ENCODE data around the gene NCKAP5.

The NCKAP5 gene

DNA sequence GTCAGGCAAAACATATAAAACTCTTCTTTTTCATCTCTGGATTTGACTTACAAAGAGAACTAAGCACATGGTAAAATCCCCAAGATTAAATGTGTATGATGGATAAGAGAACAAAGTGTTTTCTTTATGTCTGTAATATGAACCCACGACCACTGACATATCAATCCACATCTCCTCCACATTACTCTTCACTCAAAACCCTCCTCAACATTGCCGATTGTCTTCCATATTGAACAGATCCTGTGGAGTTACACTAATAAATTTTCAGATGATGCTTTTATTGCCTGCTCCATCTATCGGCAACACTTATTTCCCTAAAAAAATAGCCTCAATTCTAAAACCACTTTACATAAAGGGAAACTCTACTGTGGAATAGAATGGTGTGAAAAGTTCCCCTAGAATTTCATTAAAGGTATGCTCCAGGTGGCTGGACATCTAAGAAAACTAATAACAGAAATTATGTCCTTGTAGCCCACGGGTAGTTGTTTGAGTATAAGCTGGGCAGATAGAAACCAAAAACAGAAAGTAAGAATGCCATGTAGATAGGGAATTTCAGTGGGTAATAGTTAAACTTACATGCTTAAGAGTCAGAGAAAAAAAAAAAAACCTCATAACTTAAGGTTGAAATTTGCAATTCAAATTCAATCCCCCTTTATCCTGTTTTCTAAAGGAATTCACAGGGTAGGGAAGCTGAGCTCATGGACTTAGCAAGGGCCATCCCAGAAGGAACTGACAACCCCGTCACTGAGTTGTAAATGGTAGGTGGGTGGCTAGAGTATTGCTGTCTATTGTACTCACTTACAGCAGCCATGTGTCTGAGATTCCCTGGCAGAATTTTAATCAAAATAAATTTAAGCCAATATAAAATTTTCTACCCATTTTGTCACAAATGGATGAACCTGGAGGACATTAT is 592.8 kb downstream of the NCKAP5 start:
- DNase-seq, result no peak

DNA sequence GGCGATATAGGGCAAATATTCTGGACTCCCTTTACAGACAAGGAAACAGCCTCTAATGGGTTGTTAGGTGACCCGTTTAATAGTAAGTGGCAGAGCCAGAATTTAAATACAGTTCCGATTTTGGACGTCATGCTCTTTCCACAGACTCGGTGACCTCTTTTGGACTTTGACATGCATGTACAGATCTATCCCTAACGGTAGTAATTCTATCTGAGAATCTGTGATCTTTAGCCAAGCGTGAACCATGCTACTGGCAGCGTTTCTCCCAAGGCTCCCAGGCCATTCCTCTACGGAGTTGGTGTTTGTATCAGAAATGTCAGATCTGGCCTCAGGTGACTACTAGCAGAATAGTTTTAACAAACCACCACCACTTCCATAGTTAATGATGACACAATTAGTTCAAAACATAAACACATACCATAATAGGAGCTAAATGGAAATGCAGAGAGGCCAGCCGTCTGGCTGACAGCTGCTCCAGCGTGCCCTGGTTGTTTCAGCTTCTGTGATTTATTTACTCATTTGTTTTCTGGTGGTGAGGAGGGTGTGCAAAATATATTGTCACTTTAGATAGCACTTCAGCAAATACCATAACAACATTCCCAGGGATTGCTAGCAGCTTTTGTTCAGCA is 593.7 kb downstream of the NCKAP5 start:
- no peak for DNase-seq

DNA sequence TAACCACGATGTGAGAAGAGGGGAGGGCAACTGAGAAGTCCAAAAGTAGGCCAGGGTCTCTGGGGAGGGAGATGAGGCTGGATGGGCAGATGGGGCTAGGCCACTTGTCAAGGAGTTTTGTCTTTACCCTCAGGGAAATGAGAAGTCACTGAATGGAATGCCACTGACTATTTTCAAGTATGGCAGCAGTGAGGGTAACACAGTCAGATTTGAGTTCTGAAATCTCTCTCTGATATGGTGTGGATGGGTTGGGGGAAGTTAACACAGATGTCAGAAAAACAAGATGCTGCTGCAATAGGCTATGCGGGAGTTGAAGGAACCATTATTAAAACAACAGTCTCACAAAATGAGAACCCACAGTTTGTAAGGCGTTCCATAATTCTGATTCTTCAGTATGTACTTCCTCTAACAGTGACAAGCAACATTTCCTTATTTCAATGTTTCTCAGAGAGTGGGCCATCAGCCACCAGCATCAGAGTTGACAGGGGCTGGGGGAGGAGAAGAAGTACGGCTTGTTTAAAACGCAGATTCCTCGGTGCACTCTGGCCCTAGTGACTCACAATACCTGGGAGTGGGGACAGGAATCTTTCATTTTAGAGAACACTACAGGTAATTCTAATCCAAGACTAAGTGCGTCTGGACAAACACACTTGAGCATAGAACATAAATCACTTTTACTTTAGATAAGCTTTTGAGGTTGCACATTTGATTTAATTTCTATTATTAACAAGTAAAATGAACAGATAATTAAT is 596.8 kb downstream of the NCKAP5 start:
- DNase-seq, result peak; percentile 65

DNA sequence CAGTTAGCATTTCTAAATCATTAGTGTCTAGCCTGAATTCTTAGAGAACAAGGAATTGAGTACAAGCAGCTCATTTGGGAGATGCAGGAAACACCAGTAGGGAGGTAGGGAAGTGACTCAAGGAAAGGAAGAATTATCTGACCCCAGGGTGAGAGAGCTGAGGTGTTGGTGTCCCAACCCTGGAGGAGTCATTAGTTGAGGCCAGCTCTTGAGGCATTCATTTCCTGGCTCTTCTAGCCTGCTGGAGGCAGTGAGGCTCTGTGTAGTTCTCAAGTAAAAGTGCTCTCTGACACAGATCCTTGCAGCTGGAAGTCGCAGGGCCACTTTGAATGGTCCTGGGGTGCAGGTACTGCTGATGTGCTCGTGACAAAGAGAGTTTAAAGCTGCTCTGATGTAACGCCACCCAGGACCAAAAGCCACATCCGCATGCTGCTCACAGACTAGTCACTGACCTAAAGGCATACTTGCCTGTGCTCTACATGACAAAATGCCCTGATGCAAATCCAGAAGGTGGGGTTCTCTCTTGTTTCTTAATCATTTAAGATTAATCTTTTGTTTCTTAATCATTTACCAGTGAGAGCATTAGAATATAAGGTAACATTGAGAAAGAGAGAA is 598.8 kb downstream of the NCKAP5 start:
- no peak for DNase-seq

DNA sequence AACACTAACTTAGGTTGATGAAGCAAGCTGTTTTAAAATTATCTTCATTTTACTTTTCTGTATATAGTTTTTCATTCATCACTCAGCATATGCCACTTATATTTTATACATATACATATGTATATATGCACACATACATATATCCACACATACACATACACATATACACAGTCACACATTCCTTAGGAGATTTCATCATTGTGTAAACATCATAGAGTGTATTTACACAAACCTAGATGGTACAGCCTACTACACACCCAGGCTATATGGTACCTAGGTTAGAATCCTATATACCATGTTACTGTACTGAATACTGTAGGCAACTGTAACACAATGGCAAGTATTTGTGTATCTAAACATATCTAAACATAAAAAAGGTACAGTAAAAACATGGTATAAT is 602.8 kb downstream of the NCKAP5 start:
- DNase-seq, result no peak

DNA sequence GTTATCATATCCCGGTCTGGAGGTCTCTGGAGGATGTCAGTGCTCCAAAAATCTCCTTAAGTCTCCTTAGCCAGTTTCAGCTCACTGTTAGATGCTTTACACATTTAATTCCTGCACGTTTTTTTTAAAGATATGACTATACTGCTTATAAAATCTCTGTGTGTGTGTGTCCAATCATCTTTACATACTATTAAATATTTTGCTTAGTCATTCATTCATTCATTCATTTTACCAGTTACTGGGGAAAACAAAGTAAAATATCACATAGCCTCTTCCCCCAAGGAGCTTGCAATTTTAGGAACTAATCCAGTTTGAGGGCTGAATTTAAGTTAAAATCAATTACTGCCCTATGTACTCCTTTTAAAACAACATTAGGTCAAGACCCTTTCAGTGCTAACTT is 605.1 kb downstream of the NCKAP5 start:
- DNase-seq, result no peak

DNA sequence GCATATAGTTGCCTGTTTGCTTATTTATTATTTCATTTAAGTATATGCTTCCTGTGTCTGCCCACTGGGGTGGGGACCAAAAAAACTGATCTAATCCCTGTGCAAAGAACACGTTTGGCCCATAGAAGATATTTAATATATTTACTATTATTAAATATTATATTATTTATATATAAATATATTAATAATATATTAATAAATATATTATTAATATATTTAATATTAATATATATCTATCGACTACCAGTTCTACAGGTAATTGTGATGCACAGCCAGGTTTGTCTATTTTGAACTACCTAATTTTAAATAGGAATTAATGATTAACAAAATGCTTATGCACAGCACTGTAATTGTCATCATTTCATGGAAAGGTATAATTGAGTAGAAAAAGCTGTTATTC is 609.4 kb downstream of the NCKAP5 start:
- DNase-seq, result no peak

DNA sequence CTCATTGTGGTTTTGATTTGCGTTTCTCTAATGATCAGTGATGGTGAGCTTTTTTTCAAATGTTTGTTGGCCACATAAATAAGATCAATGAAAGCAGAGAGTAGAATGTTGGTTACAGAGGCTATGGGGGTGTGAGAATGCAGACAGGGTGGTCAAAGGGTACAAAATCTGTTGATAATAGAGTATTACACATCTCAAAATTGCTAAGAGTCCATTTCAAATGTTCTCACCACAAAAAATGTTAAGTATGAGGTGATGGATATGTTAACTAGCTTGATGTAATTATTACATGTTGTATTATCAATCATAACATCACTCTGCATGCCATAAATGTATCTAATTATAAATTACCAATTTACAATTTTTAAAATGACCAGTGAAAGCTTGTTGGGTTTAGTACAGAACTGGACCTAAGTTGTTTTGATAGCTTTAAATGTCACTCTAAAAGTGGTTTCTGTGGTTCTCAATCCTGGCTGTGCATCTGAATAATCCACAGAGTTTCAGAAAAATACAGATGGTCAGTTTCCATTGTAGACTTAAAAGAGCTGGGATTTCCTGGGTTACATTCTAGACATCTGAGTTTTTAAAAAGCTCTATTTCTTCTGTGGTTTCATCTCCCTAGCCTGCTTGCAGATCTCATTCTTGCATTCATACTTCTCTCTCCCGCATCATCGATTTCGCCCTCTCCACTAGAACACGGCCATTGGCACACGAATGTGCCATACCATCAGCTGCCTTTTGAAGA is 612.2 kb downstream of the NCKAP5 start:
- no peak for DNase-seq

DNA sequence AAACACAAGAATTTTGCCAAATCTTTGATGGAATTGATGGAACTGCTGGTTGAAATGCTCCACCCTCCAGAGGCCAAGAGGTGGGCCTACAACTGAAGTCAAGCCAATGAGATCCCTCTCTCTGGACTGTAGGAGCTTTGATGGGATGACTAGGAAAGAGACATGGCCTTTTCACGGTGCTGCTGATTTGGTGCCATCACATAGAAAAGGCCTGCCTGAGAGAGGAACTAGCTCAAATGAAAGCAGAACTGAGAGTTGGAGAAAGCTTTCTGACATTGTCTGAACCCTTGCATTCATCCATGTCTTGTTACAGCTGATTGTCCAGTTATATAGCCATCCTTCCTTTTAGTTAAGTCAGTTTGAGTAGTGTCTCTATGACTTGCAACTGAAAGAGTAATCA is 614.5 kb downstream of the NCKAP5 start:
- DNase-seq, result no peak

DNA sequence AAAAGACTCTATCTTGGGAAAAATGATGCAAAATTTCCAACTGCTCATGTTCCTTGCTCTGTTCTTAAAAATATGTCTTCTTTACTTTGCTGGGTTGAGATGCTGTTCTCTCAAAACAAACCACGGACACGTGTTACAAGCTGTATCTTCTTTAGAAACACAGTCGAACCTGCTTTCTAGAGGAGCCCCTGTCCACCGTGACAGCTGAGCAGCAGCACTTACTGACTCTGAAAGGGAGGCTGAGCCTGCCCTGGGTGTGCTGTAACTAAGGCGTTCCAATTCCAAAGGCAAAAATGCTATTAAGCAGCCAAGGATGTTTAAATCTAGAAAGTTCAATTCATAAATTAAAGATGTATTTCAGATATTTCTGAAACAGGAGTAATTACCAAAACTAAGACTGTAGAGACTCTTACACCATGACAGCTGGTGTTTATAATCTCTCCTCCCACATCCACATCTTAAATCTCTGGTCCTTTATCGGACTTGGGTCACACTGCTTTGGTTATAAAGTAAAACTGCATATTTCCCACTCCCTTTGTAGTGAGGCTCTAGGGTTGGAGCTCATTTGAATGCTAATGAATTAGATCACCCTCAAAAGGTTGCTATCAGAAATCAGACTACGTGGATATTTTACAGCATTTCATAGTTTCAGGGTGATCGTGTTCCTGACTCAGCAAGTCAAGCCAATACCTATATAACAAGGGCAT is 617.1 kb downstream of the NCKAP5 start:
- DNase-seq, result no peak

DNA sequence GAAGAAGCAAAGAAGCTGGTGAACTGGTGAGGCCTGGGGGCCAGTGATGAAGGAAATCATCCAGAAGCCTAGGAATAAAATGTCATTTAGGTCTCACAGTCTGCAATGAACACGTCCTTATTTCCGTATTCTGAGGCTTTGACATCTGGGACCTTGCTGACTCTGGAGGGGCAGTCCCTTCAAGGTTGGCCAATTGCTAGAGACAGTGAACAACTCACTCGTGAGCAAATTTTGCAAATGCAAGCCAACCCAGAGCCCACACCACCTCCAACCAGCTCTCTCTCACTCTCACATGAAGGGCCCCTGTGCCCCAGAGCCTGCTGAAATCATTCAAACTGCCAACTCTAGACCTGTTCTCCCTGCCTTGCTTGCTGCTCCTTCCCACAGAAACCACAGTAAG is 619.2 kb downstream of the NCKAP5 start:
- DNase-seq, result no peak

DNA sequence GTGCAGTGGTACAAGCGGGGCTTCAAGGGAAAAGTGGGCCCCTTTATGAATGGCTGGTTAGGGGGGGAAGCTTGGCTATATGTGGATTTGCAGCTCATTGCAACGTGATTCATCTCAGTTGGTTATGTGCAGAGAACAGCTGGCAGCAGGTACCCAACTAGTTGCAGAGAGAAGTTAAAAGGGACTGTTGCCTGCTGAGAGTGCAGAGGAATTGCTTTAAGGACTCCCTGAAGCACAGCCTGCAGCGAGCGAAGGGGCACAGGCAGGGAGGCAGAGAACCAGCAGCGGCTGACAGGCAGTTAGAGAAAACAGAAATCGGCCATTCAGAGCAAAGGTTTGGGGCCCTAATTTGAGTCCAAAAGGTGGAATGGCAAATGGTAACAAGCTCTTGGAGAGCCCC is 620.1 kb downstream of the NCKAP5 start:
- DNase-seq, result no peak

DNA sequence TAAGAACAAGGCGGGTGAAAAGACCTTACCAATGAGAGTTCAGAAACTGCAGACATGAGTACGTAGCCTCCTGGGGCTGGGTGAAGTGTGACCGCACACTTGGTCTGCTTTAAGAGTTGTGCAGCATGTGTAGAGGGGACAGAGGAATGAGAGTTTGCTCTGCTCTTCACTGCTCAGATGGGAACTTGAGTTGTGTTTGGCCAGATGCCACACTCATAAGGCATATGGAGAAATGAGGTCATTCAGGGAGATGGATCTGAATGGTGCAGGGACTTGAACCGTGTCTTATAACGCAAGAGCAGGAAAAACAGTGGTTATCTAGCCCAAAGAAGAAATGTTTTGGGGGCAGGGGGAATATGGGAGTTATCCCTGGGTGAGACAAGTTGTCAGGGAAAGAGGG is 624.4 kb downstream of the NCKAP5 start:
- DNase-seq, result peak; percentile 72

DNA sequence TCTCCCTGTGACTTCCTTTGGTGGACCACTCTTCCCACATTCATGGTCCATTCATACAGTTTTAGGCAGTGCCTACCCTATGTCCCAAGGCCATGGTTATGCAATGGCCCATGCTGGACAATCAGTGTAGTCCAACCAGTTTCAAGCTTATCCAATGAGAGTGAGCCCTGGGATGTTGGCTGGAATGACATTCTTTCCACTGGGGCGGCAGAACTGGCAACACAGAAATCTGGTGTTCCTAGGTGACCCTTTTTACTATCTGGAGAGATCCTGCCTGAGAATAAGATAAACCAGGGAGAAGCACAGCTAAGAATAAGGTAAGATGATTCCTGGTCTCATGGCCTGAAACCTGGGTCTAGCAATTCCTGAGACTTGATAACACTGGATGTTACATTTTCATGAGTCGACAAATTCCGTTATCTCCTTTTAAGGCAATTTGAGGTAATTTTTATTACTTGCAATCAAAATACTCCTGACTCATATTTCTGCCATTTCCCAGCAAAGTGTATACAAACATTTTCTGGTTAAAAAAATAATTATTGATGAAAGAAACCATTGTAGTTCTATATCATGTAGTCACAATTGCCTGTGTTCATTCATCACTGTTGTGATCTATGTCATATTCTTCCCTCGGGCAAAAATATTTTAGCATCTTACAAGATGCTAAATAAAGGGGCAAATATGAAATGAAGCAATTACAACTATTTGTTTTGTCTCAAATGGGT is 626.8 kb downstream of the NCKAP5 start:
- no peak for DNase-seq

DNA sequence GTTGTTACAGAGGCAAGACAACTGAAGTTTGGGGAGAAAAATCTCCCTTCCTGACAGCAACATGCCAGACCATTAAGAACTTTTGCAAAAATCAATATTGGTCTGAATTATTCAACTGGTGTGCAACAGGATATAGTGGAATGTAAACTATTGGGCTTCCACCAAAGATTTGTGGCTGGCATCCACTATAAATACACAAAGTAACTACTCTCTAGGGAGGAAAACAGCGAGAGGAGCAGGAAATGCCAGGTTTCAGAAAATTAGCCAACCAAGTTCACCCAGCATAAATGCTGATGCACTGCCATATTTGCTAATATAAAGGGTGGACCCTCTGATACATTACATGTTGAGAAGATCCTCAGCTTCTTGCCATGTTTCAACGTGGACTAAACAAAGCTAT is 630.6 kb downstream of the NCKAP5 start:
- DNase-seq, result no peak

DNA sequence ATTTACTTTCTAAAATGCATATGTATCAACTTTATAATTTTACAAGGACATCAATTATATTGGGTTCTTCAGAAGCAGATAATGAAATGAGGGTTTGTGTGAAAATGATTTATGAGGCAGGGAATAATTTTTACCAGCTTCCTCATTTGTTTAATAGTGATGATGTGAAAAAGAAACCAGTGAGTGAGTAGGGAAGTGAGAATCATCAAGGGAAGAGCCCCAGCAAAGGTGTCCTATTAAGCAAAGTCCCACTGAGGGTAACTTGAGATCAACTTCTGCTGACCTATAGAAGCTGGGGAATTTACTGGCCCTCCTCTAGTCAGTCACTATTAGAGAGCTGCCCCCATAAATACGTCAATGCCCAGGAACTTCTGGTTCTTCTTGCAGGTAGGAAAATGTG is 631.5 kb downstream of the NCKAP5 start:
- DNase-seq, result no peak

DNA sequence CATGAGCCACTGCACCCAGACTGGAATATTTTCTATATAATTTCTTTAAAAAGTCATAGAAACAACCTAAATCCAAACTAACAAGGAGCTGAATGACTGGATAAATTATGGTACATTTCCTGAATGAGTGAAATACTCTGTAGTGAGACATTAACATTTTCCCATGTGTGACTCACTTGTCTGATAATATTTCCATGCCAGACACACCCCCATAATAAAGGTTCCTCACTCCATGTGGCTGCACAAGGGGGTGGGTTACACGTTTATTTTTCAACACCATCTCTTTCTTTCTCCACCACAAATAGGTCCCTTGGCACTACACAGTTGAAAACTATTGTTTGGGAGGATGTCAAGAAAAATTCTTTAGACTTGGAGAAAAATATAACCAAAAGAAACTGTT is 632.0 kb downstream of the NCKAP5 start:
- no peak for DNase-seq

DNA sequence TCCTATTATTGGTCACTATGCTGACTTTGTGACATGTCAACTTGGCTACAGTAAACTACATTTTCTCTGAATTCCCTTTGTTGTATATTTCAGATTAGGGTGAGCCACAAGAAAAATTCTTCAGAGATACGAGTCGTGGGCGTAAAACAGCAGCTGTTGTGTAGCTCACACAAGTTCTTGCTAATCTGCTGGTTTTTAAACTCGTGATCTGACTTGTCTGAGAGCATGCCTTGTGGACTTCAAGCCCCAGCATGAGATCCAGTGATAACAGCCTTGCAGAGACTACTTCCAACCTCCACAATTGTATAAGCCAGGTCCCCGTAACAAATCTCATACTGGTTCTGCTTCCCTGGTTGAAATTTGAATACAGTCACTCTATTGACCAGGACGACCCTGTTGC is 638.5 kb downstream of the NCKAP5 start:
- no peak for DNase-seq

DNA sequence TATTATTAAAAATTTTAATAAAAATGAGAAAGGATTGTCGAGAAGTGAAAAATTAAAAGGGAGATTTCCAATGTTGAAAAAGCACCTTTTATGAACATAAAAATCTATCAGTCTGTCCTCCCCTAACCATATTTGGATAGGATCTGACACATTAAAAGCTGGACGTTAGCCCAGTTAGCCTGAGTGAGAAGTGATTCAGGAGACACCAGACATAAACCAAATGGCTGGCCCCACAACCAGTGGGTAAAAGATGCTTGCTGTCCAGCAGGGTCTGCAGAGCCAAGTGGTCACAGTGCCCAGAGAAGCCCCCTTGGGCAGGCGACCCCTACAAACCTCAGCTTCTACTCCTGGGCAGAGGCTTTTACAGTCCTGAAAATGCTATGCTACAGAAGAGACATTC is 644.5 kb downstream of the NCKAP5 start:
- no peak for DNase-seq

DNA sequence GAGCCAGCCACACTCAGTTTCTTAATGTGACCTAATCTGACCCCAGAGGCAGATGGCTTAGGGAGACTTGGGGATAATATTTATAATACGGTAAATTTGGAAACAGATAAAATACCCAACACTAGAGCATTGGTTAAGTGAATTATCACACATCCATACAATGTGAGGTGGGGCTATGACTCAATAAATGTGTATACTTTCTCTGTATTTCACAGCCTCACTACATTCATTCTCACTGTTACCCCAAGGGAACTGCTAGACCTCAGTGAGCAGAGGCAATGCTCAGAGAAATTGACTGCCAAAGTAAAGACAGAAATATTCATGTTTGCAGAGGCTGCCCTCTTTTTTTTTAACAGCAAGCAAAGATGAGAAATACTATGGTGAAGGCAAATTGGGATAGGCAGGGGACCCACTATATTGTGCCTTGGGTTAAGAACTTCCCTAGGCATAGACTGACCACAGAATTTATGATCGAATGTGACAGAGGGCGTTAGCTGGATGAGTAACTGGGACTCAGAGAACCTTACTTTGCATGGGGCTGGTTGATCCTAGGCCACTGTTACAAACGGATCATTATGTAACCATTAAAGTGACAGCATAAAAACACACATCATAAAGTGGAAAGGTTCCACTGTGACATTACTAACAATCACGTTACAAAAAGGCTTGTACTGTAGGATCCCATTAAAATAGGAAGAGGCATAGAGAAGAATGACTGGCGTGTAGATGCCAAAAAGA is 652.3 kb downstream of the NCKAP5 start:
- no peak for DNase-seq

All from DMS79 (cell line).